Activated CD4-positive, alpha-beta T cell treated with anti-CD3 and anti-CD28 coated beads, Interleukin-2, amount 10 ng/mL, durations not matched to agents 24 days and 14 days (primary cell): ENCODE measurements around the gene SCFD2. TPM values are rescaled to one million over a fixed set of nuclear protein-coding genes. Genes with fewer than 3 reads are reported as not detected.
A peak's percentile ranks its signal among the peaks of the same experiment; 100 is the strongest.
"Not testable (repeated sequence)": the region's sequence is repeated elsewhere in the genome, so short reads cannot be mapped to it uniquely, and the experiment has no call there.

Source experiments
- DNase-seq: peaks from one replicate; pipeline ENCODE4 v3.0.0; 2022
- H3K27ac Mint-ChIP-seq: one replicate; pipeline ENCODE4 v1.8.0; 2022; ENCODE audit warnings: mild to moderate bottlenecking, mixed read lengths
- H3K27me3 Mint-ChIP-seq: one replicate; pipeline ENCODE4 v1.8.0; 2022; ENCODE audit warnings: mixed read lengths
- H3K36me3 Mint-ChIP-seq: one replicate; pipeline ENCODE4 v1.8.0; 2022; ENCODE audit warnings: low read depth, mild to moderate bottlenecking, mixed read lengths
- H3K4me1 Mint-ChIP-seq: one replicate; pipeline ENCODE4 v1.8.0; 2021; ENCODE audit warnings: mixed read lengths
- H3K4me3 Mint-ChIP-seq: one replicate; pipeline ENCODE4 v1.8.0; 2022; ENCODE audit warnings: mild to moderate bottlenecking, moderate library complexity, mixed read lengths
- H3K9me3 Mint-ChIP-seq: one replicate; pipeline ENCODE4 v1.8.0; 2021; ENCODE audit warnings: mixed read lengths
- intact Hi-C: fragments of 100-400 bp; cut with micrococcal nuclease; formaldehyde crosslinking; loops from one replicate; pipeline ENCODE4 v1.15.1; 2023
- total RNA-seq: library from RNA; stranded (reverse); gene quantifications from 2 replicates; pipeline ENCODE4 v1.2.3, GENCODE V29; 2022

Gene SCFD2
- 35.0 and 39.9 TPM in 2 replicates for total RNA-seq

GRCh38 chr4:53365486-53366300 lies at the start of gene SCFD2:
Gene SCFD2 (minus strand): TSS chr4:53366061.
- peaks cover 15% of the 10 kb centered on the region for H3K9me3 Mint-ChIP-seq
- H3K27me3 Mint-ChIP-seq: peaks cover 15% of the 10 kb centered on the region
- H3K36me3 Mint-ChIP-seq: peaks cover 16% of the 10 kb centered on the region
- peak within 1 kb of the TSS; percentile 98 for H3K4me3 Mint-ChIP-seq
- intact Hi-C loops: loop anchor here (1.0 to 10.0 kb wide), 6 partner anchors 12 to 1523 kb away; partner anchors contain the start of genes DCUN1D4 and FIP1L1
- H3K27ac Mint-ChIP-seq: peak within 1 kb of the TSS; percentile 95
- DNase-seq: peak; percentile 99
- H3K4me1 Mint-ChIP-seq: peaks cover 33% of the 10 kb centered on the region

- peaks cover 26% of the 10 kb centered on the region for H3K4me1 Mint-ChIP-seq
These were observed 43.6 kb upstream of the SCFD2 start for GRCh38 chr4:53409479-53409878.

GRCh38 chr4:53380221-53380620 lies 14.4 kb upstream of the SCFD2 start:
- Mint-ChIP-seq H3K4me1 (peaks cover 26% of the 10 kb centered on the region), H3K27me3 (no peaks in the 10 kb centered on the region), H3K4me3 (peak overlapping the region; percentile 66), H3K36me3 (peaks cover 31% of the 10 kb centered on the region), H3K9me3 (no peaks in the 10 kb centered on the region), H3K27ac (no peak overlapping the region)
- intact Hi-C loops: no loop called here
- DNase-seq: no peak

More at GRCh38 chr4:53409479-53409878, 43.6 kb upstream of the SCFD2 start:
- H3K27ac Mint-ChIP-seq, DNase-seq, H3K27me3 Mint-ChIP-seq, H3K9me3 Mint-ChIP-seq, intact Hi-C loops, H3K4me3 Mint-ChIP-seq: not testable (repeated sequence)
- H3K36me3 Mint-ChIP-seq: peaks cover 43% of the 10 kb centered on the region

GRCh38 chr4:53378171-53378482 lies 12.3 kb upstream of the SCFD2 start:
- peaks cover 26% of the 10 kb centered on the region for H3K4me1 Mint-ChIP-seq
- H3K36me3 Mint-ChIP-seq: peaks cover 21% of the 10 kb centered on the region
- peaks cover 4% of the 10 kb centered on the region for H3K27me3 Mint-ChIP-seq
- intact Hi-C loops: loop anchor here (5.0 kb wide), 3 partner anchors 181 to 346 kb away; no protein-coding TSS in a partner anchor
- H3K27ac Mint-ChIP-seq: peak overlapping the region; percentile 98
- no peaks in the 10 kb centered on the region for H3K9me3 Mint-ChIP-seq
- peak overlapping the region; percentile 99 for H3K4me3 Mint-ChIP-seq
- no peak for DNase-seq

GRCh38 chr4:53377319-53378170 lies 11.7 kb upstream of the SCFD2 start, which contains the start of gene FIP1L1:
Gene FIP1L1 (plus strand): TSS chr4:53377641. CDS start chr4:53377839, 198 bp downstream.
- Mint-ChIP-seq H3K9me3 (no peaks in the 10 kb centered on the region), H3K36me3 (peaks cover 19% of the 10 kb centered on the region), H3K27me3 (peaks cover 6% of the 10 kb centered on the region), H3K4me1 (peaks cover 26% of the 10 kb centered on the region), H3K4me3 (peak within 1 kb of the TSS; percentile 99), H3K27ac (peak within 1 kb of the TSS; percentile 98)
- DNase-seq: peak; percentile 99
- intact Hi-C loops: loop anchor here (1.0 to 5.0 kb wide), 4 partner anchors 11 to 345 kb away; partner anchors contain the start of gene SCFD2

- Mint-ChIP-seq H3K27ac (peak overlapping the region; percentile 98), H3K4me1 (peaks cover 24% of the 10 kb centered on the region), H3K27me3 (peaks cover 10% of the 10 kb centered on the region), H3K36me3 (peaks cover 14% of the 10 kb centered on the region), H3K9me3 (no peaks in the 10 kb centered on the region), H3K4me3 (peak overlapping the region; percentile 99)
- peak; percentile 61 for DNase-seq
- intact Hi-C loops: loop anchor here (1.0 to 5.0 kb wide), 4 partner anchors 11 to 345 kb away; partner anchors contain the start of gene SCFD2
These were observed 11.0 kb upstream of the SCFD2 start for GRCh38 chr4:53376900-53377299.

GRCh38 chr4:53374777-53375258 lies 9.0 kb upstream of the SCFD2 start:
- peaks cover 20% of the 10 kb centered on the region for H3K27me3 Mint-ChIP-seq
- intact Hi-C loops: loop anchor here (5.0 kb wide), 3 partner anchors 178 to 343 kb away; no protein-coding TSS in a partner anchor
- peaks cover 6% of the 10 kb centered on the region for H3K36me3 Mint-ChIP-seq
- peaks cover 18% of the 10 kb centered on the region for H3K4me1 Mint-ChIP-seq
- H3K4me3 Mint-ChIP-seq: no peak overlapping the region
- peaks cover 4% of the 10 kb centered on the region for H3K9me3 Mint-ChIP-seq
- H3K27ac Mint-ChIP-seq: no peak overlapping the region
- DNase-seq: no peak

GRCh38 chr4:53371843-53372521 lies 6.1 kb upstream of the SCFD2 start:
- H3K36me3 Mint-ChIP-seq: no peaks in the 10 kb centered on the region
- no peak overlapping the region for H3K4me3 Mint-ChIP-seq
- peaks cover 31% of the 10 kb centered on the region for H3K27me3 Mint-ChIP-seq
- peaks cover 15% of the 10 kb centered on the region for H3K9me3 Mint-ChIP-seq
- H3K4me1 Mint-ChIP-seq: peaks cover 7% of the 10 kb centered on the region
- no peak overlapping the region for H3K27ac Mint-ChIP-seq
- DNase-seq: no peak
- intact Hi-C loops: no loop called here

- H3K27ac Mint-ChIP-seq: no peak overlapping the region
- peaks cover under 1% of the 10 kb centered on the region for H3K36me3 Mint-ChIP-seq
- H3K4me1 Mint-ChIP-seq: peaks cover 9% of the 10 kb centered on the region
- no peak overlapping the region for H3K4me3 Mint-ChIP-seq
- peaks cover 15% of the 10 kb centered on the region for H3K9me3 Mint-ChIP-seq
- intact Hi-C loops: no loop called here
- no peak for DNase-seq
- H3K27me3 Mint-ChIP-seq: peaks cover 31% of the 10 kb centered on the region
These were observed 5.2 kb upstream of the SCFD2 start for GRCh38 chr4:53371049-53371448.

GRCh38 chr4:53367721-53368120 lies 1.9 kb upstream of the SCFD2 start:
- Mint-ChIP-seq H3K4me3 (no peak overlapping the region), H3K36me3 (peaks cover 4% of the 10 kb centered on the region), H3K9me3 (peaks cover 15% of the 10 kb centered on the region), H3K4me1 (peaks cover 20% of the 10 kb centered on the region), H3K27ac (no peak overlapping the region), H3K27me3 (peaks cover 25% of the 10 kb centered on the region)
- DNase-seq: no peak
- intact Hi-C loops: loop anchor here (2.0 to 10.0 kb wide), 4 partner anchors 353 to 1525 kb away; partner anchors contain the start of gene DCUN1D4

- peak overlapping the region; percentile 95 for H3K27ac Mint-ChIP-seq
- H3K36me3 Mint-ChIP-seq: peaks cover 12% of the 10 kb centered on the region
- DNase-seq: peak; percentile 63
- peaks cover 30% of the 10 kb centered on the region for H3K4me1 Mint-ChIP-seq
- peaks cover 15% of the 10 kb centered on the region for H3K9me3 Mint-ChIP-seq
- peaks cover 19% of the 10 kb centered on the region for H3K27me3 Mint-ChIP-seq
- H3K4me3 Mint-ChIP-seq: peak overlapping the region; percentile 98
- intact Hi-C loops: loop anchor here (1.0 to 10.0 kb wide), 6 partner anchors 11 to 1524 kb away; partner anchors contain the start of genes DCUN1D4 and FIP1L1
These were observed 448 bp upstream of the SCFD2 start for GRCh38 chr4:53366301-53366716.

- Mint-ChIP-seq H3K9me3 (peaks cover 14% of the 10 kb centered on the region), H3K4me3 (peak overlapping the region; percentile 98), H3K4me1 (peaks cover 39% of the 10 kb centered on the region), H3K27ac (peak overlapping the region; percentile 95), H3K36me3 (peaks cover 21% of the 10 kb centered on the region), H3K27me3 (peaks cover 14% of the 10 kb centered on the region)
- peak; percentile 72 for DNase-seq
- intact Hi-C loops: loop anchor here (5.0 to 10.0 kb wide), 3 partner anchors 350 to 1523 kb away; partner anchors contain the start of gene DCUN1D4
These were observed 758 bp downstream of the SCFD2 start for GRCh38 chr4:53365121-53365485.

- Mint-ChIP-seq H3K27ac (no peak overlapping the region), H3K4me3 (peak overlapping the region; percentile 98), H3K36me3 (peaks cover 24% of the 10 kb centered on the region), H3K9me3 (peaks cover 9% of the 10 kb centered on the region), H3K4me1 (peaks cover 42% of the 10 kb centered on the region), H3K27me3 (peaks cover 9% of the 10 kb centered on the region)
- no peak for DNase-seq
- intact Hi-C loops: loop anchor here (5.0 to 10.0 kb wide), 3 partner anchors 350 to 1522 kb away; partner anchors contain the start of gene DCUN1D4
These were observed 1.2 kb downstream of the SCFD2 start for GRCh38 chr4:53364624-53365023.
